MM.1S (cell line): ENCODE measurements around the gene NDRG4.

Source experiments
- CTCF ChIP-seq: fragments of 300-600 bp; sonication (generic); IDR thresholded peaks from 2 replicates; pipeline ENCODE4 v1.5.1; 2016; ENCODE audit warnings: antibody characterized with exemption, low read length, mixed read lengths
- EZH2 ChIP-seq: fragments of 300-600 bp; sonication (generic); optimal IDR thresholded peaks from 2 replicates; pipeline ENCODE3; 2017; ENCODE audit warnings: low read depth, mild to moderate bottlenecking, antibody characterized with exemption, low read length, mixed read lengths
- EZH2phosphoT487 ChIP-seq: fragments of 300-600 bp; sonication (generic); IDR thresholded peaks from 2 replicates; pipeline ENCODE4 v1.6.1; 2018; ENCODE audit warnings: antibody characterized with exemption, low read length

GRCh38 chr16:58460219-58460610 lies 39.7 kb upstream of the NDRG4 start:
- TF ChIP-seq CTCF (no peak), EZH2 (no peak), EZH2phosphoT487 (no peak)
